HG02678 (cell line): ENCODE measurements around the gene ZNF804B.
A peak's percentile ranks its signal among the peaks of the same experiment; 100 is the strongest.

Source experiments
- ATAC-seq: cut with Tn5 transposase; IDR thresholded peaks from one replicate; pipeline ENCODE4 v1.9.1; 2021; ENCODE audit warnings: mild to moderate bottlenecking, moderate library complexity; ENCODE audit not compliant: unreplicated experiment

The ZNF804B gene

GRCh38 chr7:88965371-88965770, 205.9 kb downstream of the ZNF804B start:
- ATAC-seq: no peak

- no peak for ATAC-seq
Observed at GRCh38 chr7:88967432-88967831, 207.9 kb downstream of the ZNF804B start.

- no peak for ATAC-seq
Observed at GRCh38 chr7:88969167-88969566, 209.7 kb downstream of the ZNF804B start.

GRCh38 chr7:88985295-88985694, 225.8 kb downstream of the ZNF804B start:
- no peak for ATAC-seq

GRCh38 chr7:89001306-89001705, 241.8 kb downstream of the ZNF804B start:
- ATAC-seq: no peak

GRCh38 chr7:89002981-89003956, 243.8 kb downstream of the ZNF804B start:
- peak; percentile 77 for ATAC-seq

- ATAC-seq: no peak
Observed at GRCh38 chr7:89012016-89012415, 252.5 kb downstream of the ZNF804B start.

- ATAC-seq: no peak
Observed at GRCh38 chr7:89017695-89018094, 258.2 kb downstream of the ZNF804B start.

- no peak for ATAC-seq
Observed at GRCh38 chr7:89021741-89022140, 262.2 kb downstream of the ZNF804B start.

- no peak for ATAC-seq
Observed at GRCh38 chr7:89023206-89023605, 263.7 kb downstream of the ZNF804B start.

GRCh38 chr7:89023877-89024276, 264.4 kb downstream of the ZNF804B start:
- no peak for ATAC-seq

- ATAC-seq: no peak
Observed at GRCh38 chr7:89027781-89028180, 268.3 kb downstream of the ZNF804B start.

GRCh38 chr7:89028319-89028718, 268.8 kb downstream of the ZNF804B start:
- ATAC-seq: no peak

GRCh38 chr7:89029864-89030263, 270.4 kb downstream of the ZNF804B start:
- ATAC-seq: no peak

- ATAC-seq: no peak
Observed at GRCh38 chr7:89041240-89041639, 281.7 kb downstream of the ZNF804B start.

- no peak for ATAC-seq
Observed at GRCh38 chr7:89042940-89043339, 283.4 kb downstream of the ZNF804B start.

GRCh38 chr7:89049043-89049442, 289.5 kb downstream of the ZNF804B start:
- ATAC-seq: no peak

- no peak for ATAC-seq
Observed at GRCh38 chr7:89053130-89053529, 293.6 kb downstream of the ZNF804B start.

- no peak for ATAC-seq
Observed at GRCh38 chr7:89054361-89054760, 294.9 kb downstream of the ZNF804B start.

GRCh38 chr7:89060234-89060633, 300.7 kb downstream of the ZNF804B start:
- ATAC-seq: no peak

- ATAC-seq: no peak
Observed at GRCh38 chr7:89064831-89065230, 305.3 kb downstream of the ZNF804B start.

- no peak for ATAC-seq
Observed at GRCh38 chr7:89067048-89067447, 307.5 kb downstream of the ZNF804B start.

GRCh38 chr7:89072081-89072480, 312.6 kb downstream of the ZNF804B start:
- ATAC-seq: no peak
